Measurements from ENCODE around the gene NPBWR2.
"Not testable (repeated sequence)": the region's sequence is repeated elsewhere in the genome, so short reads cannot be mapped to it uniquely, and the experiment has no call there.

Gene NPBWR2

DNA sequence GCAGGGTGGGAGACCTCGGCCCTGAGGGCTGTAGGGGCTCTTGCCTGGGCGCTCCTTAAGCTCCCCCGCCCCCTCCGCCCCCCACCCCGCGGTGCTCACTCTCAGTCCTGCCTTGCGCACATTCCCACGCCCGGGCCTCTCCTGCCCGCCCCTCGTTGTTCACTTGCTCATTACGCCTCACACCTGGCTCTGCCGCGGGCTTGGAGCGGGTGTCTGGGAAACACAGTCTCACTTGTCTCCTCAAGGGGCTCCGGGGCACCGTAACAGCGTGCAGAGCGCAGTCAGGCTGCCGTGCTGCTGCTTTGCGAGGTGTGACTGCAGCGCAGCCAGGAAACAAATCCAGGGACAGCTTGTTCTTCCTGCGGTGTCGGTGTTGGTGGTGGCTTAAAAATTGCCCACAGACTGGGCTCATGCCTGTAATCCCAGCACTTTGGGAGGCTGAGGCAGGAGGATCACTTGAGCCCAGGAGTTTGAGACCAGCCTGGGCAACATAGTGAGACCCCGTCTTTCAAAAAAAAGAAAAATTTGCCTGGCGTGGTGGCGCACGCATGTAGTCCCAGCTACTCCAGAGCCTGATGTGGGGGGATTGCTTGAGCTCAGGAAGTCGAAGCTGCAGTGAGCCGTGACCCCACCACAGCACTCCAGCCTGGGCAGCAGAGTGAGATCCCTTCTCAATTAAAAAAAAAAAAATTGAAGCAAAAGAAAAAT is 4.6 kb downstream of the NPBWR2 start:
- DNase-seq (ENCODE audit: low read depth): no peak

DNA sequence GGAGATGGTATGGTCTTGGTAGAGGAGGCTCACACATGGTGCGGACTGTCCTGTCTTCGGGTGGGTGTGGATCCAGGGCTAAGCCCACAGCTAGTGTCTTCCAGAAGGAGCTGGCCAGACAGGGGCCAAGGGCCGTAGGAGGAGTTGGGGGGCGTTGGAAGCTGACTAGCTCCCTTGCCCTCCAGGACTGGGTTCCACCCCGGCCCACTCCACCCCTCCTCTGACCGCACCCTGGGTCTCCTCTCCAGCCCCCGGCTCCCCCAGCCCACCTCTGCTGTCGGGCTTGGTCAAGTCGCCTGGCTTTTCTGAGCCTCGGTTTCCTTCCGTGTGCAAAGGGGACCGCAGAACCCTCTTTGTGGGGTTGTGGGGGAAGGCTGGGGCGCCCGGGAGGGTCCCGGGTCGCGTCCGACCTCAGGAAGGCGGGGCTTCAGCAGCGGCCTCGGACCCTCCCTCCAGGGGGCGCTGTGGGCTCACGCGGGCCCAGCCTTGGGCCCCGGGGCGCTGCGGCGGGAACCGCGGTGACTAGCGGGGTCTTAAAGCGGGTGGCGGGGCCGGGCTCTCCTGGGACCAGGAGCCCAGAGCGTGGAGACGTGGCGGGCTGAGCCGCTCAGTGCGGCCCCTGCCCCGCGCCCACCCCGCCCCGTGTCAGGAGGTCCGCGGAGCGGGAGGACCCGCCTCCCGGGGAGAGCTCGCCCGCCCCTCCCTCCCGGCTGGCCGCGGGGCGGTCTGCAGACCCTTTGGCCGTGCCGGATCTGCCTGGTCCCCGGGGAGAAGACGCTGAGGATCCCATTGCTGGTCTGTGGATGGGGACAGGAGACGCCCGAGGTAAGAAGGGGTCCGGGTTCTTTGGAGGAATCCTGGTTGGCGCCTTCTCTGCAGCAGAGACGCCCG is 5.4 kb downstream of the NPBWR2 start:
- DNase-seq (ENCODE audit: low read depth): no peak

DNA sequence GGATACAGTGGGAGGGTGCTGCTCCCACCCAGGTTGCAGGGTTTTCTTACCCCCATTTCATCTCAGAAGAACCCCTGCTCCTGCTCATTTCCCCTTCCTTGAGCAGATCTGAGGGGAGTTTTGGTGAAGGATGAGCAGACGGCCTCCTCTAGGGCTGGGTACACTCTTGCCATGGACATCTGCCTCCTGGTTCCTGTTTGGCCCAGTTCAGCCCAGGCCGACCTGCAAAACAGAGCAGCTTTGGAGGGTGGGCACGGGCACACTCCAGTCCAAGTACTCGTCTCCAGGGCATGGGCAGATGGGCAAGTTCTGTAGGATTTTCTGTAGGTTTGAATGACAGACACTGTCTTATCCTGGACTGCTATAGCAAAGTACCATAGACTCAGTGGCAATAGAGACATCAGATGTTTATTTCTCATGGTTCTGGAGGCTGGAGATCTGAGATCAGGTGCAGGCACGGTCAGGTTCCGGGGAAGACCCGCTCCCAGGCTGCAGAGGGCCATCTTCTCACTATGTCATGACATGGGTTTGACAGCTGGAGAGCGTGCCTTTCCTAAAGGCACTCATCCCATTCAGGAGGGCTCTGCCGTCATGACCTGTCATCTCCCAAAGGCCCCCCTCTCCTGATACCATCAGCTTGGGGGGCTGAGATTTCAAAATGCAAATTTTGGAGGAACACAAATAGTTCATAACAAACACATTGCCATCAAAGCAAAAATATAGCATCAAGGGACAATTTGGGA is 6.2 kb downstream of the NPBWR2 start:
- DNase-seq (ENCODE audit: low read depth): no peak

DNA sequence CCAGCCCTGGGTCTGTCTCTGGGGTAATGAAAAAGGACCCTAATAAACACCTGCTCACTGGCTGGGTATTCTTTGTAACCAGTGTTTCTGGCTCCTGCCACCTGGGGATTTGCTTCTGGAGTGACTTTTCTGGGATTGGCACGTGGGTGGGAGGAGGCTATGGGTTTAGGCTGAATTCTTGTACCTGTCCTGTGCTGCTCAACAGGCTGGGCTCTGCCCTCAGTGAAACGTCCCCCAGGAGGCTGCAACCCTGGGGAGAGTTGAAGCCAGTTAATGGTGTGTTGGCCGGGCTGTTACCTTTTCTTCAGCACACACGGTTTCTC is 6.8 kb downstream of the NPBWR2 start:
- no peak for DNase-seq (ENCODE audit: low read depth)

DNA sequence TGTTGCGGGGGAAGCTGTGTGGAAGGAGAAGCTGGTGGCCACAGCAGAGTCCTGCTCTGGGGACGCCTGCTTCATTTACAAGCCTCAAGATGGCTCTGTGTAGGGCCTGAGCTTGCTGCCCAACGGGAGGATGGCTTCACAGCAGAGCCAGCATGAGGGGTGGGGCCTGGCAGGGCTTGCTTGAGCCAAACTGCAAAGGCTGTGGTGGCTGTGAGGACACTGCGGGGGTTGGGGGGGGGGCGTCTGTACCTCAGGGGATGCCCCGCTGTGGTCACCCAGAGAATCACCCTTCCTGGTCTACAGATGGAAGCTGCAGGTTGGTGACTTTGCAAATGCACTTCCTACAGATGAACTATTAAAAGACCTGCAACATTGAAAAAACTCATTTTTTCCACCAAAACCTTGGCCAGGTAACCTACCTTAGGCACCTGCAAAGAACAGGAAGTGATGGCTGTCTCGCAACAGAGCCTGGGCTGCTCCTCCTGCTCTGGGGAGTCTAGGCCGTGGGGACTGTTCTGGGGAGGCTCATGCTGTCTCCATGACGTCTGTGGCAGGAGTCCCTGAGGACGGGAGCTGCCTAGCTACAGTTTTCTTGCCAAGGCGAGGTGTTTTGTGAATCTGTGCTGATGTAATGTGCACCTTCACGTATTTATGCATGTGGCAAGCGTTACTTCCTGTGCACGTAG is 7.3 kb downstream of the NPBWR2 start:
- DNase-seq (ENCODE audit: low read depth): no peak

DNA sequence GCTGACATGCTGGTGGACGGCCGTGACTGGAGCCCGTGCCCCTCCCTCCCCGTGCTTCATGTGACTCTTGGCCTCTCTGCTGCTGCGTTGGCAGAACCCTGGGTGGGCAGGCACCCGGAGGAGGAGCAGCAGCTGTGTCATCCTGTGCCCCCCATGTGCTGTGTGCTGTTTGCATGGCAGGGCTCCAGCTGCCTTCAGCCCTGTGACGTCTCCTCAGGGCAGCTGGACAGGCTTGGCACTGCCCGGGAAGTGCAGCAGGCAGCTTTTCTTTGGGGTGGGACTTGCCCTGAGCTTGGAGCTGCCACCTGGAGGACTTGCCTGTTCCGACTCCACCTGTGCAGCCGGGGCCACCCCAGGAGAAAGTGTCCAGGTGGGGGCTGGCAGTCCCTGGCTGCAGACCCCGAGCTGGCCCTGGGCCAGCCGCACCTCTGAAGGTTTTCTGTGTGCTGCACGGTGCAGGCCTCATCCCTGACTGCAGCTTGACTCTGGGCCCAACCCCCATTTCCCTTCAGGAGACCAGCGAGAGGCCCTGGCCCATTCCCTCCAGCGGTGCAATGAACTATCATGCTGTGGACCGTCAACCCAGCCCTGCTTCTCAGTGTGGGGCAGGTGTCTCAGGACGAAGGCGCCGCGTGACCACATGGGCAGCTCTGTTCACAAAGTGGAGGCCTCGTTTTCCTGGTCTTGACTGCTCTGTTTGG is 8.1 kb downstream of the NPBWR2 start:
- no peak for DNase-seq (ENCODE audit: low read depth)

DNA sequence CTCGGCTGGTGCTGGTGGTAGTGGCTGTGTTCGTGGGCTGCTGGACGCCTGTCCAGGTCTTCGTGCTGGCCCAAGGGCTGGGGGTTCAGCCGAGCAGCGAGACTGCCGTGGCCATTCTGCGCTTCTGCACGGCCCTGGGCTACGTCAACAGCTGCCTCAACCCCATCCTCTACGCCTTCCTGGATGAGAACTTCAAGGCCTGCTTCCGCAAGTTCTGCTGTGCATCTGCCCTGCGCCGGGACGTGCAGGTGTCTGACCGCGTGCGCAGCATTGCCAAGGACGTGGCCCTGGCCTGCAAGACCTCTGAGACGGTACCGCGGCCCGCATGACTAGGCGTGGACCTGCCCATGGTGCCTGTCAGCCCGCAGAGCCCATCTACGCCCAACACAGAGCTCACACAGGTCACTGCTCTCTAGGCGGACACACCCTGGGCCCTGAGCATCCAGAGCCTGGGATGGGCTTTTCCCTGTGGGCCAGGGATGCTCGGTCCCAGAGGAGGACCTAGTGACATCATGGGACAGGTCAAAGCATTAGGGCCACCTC is 8.8 kb downstream of the NPBWR2 start:
- DNase-seq (ENCODE audit: low read depth): no peak

DNA sequence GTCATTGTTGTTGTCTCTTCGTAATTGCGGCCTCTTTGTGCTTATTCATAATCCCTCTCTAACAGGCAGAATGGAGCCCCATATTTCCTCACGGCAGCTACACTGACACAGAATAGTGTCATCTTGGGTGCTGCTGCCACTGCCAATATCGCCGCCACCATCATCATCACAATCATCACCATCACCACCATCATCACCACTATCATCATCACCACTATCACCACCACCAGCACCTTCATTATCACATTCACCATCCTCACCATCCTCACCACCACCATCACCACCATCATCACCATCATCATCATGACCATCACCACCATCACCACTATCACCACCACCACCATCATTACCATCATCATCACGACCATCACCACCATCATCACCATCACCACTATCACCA is 10.8 kb downstream of the NPBWR2 start:
- no peak for DNase-seq (ENCODE audit: low read depth)

DNA sequence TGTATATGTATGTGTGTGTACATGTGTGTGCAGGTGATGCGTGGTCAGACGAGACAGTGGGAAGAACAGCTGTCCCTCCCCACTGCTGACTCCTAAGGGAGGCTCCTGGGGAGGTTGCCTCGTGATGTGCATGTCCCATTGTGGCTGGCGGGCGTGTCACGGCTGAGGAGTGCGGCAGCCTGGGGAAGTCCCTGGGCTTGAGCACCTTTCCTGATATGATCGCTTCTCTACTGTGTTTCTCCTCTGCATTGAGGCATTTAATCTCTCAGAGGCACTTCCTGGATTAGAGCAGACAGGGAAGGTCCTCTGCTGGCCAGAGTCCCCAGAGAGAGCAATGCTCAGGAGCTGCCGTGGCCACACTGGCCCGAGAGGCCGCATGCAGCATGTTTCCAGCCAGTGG is 11.4 kb downstream of the NPBWR2 start:
- DNase-seq (ENCODE audit: low read depth): no peak

DNA sequence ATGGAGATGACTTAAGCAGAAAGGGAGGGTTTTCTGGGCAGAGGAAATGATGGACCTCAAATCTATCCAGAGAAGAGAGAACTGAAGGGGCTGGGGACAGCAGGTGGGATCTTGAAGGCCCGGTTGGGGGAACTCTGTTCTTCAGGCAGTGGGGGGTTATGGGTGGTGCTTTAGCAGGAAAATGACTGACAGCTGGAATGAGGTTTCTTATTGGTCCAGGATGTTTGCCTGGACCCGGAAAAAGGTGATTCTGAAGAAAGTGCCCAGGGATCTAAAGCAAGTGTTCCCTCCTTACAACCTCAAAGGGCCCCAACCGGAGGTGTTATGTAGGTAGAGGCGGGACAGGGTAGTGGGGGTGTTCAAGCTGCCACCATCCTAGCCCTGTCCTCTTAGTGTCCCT is 11.9 kb downstream of the NPBWR2 start:
- DNase-seq (ENCODE audit: low read depth): no peak

DNA sequence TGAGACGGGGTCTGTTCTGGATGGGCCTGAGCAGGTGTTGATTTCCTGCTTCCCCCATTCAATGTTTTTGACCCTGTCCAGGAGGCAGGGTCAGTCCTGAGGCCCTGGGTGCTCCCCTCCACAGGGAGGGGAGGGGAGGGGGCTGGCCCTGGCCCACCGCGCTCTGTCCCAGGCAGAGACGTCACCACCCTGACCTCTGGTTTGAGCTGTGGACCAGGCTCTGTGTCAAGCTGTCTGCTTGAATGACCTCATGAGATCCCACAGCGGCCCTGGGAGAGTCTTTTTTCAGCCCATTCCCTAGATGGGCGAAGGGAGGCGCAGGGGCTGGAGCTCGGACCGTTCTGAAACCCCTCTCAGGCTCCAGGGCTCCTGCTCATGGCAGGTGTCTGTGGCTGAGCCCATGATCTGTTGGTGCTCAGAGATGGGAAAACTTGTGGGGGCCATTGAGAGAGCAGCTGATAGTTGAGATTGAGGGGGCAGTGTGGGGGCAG is 14.3 kb downstream of the NPBWR2 start:
- DNase-seq (ENCODE audit: low read depth): no peak

DNA sequence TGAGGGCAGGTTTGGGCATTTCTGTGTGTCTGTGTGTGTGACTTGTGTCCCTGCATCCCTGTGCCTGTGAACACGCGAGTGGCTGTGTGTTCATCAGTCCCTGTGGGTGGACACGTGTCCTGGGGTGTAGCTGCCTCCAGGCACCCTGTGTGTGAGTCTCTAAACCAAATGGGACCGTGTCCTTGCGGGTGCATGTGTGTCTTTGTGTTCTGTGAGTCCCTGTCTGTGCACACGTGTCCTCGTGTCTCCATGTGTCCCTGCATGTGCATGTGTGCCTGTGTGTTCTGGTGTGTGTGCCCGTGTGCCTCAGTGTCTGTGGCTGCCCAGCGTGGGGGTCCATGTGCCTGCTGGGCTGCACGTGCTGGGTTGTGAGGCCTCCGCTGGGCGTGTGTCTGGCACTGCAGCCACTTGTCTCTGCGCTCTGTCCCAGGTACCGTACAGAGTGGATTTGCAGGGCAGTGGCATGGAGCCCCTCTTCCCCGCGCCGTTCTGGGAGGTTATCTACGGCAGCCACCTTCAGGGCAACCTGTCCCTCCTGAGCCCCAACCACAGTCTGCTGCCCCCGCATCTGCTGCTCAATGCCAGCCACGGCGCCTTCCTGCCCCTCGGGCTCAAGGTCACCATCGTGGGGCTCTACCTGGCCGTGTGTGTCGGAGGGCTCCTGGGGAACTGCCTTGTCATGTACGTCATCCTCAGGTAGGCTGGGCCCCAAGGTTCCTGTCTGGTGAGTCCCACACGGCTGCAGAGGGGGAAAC is 14.9 kb downstream of the NPBWR2 start:
- no peak for DNase-seq (ENCODE audit: low read depth)

DNA sequence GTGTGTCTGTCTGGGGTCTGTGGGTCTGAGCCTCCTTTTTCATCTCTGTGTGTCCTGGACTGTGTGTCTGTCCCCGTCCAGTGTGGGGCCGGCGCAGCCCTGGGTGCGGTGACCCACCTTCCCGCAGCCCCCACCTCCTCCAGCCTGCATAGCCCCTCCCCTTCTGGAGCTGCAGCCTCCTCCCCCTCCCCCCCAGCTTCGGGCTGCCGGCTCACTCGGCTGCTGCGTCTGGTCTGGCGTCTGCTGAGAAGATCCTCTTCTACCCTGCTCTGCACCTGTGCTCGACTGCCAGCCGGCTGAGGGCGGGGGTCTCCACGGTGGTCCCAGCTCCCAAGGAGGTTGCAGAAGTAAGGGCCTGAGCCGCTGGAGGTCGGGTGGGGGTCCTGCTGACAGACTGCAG is 15.6 kb downstream of the NPBWR2 start:
- DNase-seq (ENCODE audit: low read depth): no peak

DNA sequence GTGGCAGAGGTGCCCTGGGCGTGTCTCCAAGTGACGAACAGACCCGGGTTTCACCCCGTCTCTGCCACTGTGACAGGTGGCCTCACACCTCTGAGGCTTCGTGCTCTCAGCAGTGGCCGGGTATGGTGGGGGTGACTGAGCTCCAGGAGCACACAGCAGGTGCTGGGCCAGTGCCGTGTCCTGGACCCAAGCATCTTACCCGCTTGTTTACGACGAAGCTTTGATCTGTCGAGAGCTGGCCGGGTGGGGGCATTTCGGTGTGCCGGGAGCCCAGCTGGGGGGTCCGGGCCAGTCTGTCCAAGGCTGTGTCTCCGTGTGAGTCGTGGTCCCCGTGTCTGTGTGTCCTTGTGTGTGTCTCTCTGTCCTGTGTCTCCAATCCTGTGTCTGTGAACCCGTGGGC is 16.0 kb downstream of the NPBWR2 start:
- no peak for DNase-seq (ENCODE audit: low read depth)

DNA sequence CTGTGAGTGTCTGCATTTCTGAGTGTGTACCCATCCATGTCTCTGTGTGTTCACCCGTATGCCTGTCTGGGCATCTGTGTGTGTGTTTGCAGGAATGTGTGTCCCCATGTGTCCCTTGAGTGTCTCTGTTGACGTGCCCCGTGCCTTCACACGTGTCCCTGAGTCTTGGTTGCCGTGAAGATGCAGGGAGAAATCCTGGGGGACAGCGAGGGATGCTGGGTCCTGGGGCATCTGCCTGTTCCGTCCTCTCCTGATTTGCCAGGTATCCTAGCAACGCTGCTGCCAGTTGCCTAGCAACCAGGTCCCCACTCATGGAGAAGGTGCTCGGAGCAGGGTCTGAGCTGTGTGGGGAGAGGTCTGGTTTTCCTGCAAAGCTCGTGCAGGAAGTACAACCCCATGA is 17.2 kb downstream of the NPBWR2 start:
- no peak for DNase-seq (ENCODE audit: low read depth)

DNA sequence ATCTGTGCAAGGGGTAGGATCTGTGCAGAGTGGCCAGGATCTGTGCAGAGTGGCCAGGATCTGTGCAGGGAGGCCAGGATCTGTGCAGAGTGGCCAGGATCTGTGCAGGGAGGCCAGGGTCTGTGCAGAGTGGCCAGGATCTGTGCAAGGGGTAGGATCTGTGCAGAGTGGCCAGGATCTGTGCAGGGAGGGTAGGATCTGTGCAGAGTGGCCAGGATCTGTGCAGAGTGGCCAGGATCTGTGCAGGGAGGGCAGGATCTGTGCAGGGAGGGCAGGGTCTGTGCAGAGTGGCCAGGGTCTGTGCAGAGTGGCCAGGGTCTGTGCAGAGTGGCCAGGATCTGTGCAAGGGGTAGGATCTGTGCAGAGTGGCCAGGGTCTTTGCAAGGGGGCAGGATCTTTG is 18.8 kb downstream of the NPBWR2 start:
- not testable (repeated sequence) for DNase-seq (ENCODE audit: low read depth)

DNA sequence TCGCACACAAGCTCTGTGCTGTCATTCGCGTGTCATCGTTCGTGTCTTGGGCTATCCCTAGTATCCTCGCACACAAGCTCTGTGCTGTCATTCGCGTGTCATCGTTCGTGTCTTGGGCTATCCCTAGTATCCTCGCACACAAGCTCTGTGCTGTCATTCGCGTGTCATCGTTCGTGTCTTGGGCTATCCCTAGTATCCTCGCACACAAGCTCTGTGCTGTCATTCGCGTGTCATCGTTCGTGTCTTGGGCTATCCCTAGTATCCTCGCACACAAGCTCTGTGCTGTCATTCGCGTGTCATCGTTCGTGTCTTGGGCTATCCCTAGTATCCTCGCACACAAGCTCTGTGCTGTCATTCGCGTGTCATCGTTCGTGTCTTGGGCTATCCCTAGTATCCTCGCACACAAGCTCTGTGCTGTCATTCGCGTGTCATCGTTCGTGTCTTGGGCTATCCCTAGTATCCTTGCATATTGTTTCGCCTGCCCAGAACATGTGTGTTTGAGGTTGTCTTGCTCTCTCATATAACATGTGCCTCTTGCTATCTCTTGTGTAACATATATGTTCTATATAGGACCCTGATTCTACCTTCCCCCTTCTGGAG is 20.0 kb downstream of the NPBWR2 start:
- DNase-seq (ENCODE audit: low read depth): not testable (repeated sequence)

DNA sequence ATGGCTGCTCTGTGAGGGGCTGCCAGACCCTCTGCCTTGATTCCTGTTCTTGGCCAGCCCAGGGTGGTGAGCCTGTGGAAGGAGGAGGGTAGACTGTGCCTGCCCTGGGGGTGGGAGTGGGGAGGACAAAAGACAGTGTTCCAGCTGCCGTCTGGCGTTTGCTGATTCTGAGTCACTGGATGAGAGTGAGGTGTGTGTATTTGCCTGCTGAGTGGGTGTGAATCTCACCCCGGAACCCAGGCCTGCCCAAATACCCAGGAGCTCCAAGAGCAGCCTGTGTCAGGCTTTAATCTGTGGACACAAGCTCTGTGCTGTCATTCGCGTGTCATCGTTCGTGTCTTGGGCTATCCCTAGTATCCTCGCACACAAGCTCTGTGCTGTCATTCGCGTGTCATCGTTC is 20.6 kb downstream of the NPBWR2 start:
- DNase-seq (ENCODE audit: low read depth): no peak

DNA sequence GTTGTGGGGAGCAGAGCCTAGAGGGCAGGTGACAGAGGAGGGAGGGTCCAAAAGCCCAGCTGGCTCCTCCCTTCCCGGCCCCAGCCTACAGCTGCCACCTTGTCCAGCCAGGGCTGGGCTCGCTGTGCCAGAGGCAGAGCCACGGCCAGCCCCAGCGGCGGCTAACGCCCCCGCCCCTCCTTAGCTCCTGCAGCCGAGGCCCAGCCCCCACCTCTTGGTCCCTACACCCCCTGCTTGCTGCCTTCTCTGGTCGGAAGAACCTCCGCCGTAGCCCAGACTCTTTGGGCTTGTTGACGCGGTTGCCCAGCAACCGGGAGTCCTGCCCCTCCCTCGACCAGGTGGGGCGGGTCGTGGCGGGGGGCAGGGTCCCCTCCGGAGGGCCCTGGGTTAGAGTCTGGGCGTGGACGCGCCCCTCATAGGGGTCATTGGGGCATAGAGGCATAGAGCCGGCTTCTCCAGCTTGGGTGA is 22.6 kb downstream of the NPBWR2 start:
- no peak for DNase-seq (ENCODE audit: low read depth)

All from GM04504 (cell line).